ENCODE results near the gene UBE2G1. TPM values are rescaled to one million over a fixed set of nuclear protein-coding genes. Genes with fewer than 3 reads are reported as not detected.

Gene UBE2G1
- total RNA-seq, 2 donors from 2014 or later = 67.3 to 70.1 TPM

DNA sequence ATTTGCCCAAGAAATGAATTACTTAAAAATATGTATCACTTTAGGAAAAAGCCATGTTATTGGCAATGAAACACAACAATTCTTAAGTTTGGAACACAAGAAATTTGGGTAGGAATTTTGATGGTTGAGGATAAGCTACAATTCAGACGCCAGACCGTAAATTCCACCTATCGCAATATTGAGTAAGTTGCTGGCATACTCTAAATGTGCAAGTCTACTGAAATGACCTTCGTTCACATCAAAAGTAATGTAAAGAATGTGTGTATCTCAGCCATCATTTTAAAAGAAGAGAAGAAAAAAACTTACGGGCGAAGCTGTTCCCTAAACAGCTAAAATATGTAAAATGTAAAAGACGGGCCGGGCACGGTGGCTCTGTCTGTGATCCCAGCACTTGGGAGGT lies 33.4 kb downstream of the UBE2G1 start:
- H3K4me1 ChIP-seq = no peaks in the 10 kb centered on the region
- intact Hi-C loops (cut with DNase I) = no loop called here
- H3K4me3 ChIP-seq = no peak overlapping the region
- no peak for DNase-seq
- H3K9me3 ChIP-seq = no peaks in the 10 kb centered on the region
- H3K27me3 ChIP-seq = no peaks in the 10 kb centered on the region
- no peak overlapping the region for H3K27ac ChIP-seq
- TF ChIP-seq, protein P1, sequence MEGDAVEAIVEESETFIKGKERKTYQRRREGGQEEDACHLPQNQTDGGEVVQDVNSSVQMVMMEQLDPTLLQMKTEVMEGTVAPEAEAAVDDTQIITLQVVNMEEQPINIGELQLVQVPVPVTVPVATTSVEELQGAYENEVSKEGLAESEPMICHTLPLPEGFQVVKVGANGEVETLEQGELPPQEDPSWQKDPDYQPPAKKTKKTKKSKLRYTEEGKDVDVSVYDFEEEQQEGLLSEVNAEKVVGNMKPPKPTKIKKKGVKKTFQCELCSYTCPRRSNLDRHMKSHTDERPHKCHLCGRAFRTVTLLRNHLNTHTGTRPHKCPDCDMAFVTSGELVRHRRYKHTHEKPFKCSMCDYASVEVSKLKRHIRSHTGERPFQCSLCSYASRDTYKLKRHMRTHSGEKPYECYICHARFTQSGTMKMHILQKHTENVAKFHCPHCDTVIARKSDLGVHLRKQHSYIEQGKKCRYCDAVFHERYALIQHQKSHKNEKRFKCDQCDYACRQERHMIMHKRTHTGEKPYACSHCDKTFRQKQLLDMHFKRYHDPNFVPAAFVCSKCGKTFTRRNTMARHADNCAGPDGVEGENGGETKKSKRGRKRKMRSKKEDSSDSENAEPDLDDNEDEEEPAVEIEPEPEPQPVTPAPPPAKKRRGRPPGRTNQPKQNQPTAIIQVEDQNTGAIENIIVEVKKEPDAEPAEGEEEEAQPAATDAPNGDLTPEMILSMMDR (IDR thresholded peaks at IDR 0.05) = no peak
- H3K9ac ChIP-seq (ENCODE audit: low read depth in 2 of 2, low read length in 2 of 2) = no peak overlapping the region
- H3K36me3 ChIP-seq = no peaks in the 10 kb centered on the region

DNA sequence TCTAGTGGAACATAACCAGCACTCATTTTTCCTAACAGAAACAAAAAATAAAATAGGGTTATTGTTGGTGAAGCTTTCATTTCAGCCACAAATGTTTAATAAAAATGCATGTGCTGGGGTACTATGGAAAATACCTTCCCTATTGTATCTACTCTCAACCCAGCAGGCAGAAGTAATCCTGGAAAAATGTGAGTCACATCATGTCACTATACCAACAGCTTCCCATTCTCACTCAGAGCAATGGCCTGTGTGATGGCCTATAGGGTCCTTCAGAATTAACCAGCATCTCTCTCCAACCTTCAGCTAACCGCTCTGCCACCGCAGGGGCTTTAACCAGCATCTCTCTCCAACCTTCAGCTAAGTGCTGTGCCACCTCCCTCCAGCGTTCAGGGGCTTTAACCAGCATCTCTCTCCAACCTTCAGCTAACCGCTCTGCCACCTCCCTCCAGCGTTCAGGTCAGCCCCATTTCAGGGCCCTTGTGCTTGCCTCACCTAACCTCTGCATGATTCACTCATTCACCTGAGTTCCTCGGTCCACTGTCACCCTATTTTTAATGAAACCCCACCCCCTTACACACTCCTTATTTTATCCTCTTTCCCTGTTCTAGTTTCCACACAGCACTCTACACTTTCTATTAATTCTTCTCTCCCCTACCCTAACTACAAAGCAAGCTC lies 34.0 kb downstream of the UBE2G1 start:
- H3K27ac ChIP-seq = no peak overlapping the region
- no peak overlapping the region for H3K4me3 ChIP-seq
- DNase-seq = no peak
- H3K36me3 ChIP-seq = no peaks in the 10 kb centered on the region
- no peaks in the 10 kb centered on the region for H3K9me3 ChIP-seq
- TF ChIP-seq, protein P1 (IDR thresholded peaks at IDR 0.05) = no peak
- intact Hi-C loops (cut with DNase I) = no loop called here
- no peaks in the 10 kb centered on the region for H3K27me3 ChIP-seq
- no peaks in the 10 kb centered on the region for H3K4me1 ChIP-seq
- no peak overlapping the region for H3K9ac ChIP-seq (ENCODE audit: low read depth in 2 of 2, low read length in 2 of 2)

DNA sequence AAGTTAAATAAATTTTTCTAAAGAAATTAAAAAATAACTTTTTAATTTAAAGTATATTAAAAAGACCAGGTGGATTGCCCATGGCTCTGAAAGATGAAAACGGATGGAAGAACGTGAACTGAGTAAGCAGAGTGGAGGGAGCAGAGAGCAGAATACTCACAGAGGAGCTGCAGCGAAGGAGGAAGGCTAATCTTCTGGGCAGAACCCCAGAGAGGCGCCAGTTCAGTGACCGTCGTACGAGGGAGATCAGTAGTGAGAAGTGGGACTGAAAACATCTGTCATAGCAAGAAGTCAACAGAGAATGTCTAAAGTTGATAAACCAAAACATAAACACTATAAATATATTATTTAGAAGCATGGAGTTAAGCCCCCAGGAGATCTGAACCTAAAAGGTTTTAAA lies 34.9 kb downstream of the UBE2G1 start:
- intact Hi-C loops (cut with DNase I) = no loop called here
- no peak overlapping the region for H3K4me3 ChIP-seq
- H3K27me3 ChIP-seq = no peaks in the 10 kb centered on the region
- TF ChIP-seq, protein P1 (IDR thresholded peaks at IDR 0.05) = no peak
- H3K9me3 ChIP-seq = no peaks in the 10 kb centered on the region
- no peaks in the 10 kb centered on the region for H3K4me1 ChIP-seq
- H3K36me3 ChIP-seq = no peaks in the 10 kb centered on the region
- no peak overlapping the region for H3K9ac ChIP-seq (ENCODE audit: low read depth in 2 of 2, low read length in 2 of 2)
- no peak overlapping the region for H3K27ac ChIP-seq
- DNase-seq = no peak

DNA sequence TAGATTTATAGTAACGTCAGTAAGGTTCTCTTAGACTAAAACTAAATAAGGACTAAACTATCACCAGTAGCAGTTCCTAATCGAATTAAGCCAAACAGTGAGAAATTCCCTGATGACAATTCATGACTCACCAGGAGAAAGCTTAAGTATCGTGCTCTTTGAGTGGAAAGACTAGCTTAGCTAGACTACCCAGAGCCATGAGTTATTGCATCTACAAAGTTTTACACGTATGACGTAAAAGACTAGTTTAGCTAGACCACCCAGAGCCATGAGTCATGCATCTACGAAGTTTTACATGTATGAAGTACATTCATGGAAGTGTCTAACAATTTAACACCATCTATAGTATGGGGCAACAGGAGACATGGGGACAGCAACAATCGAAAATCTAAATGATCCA lies 36.6 kb downstream of the UBE2G1 start:
- TF ChIP-seq, protein P1 (IDR thresholded peaks at IDR 0.05) = no peak
- H3K36me3 ChIP-seq = no peaks in the 10 kb centered on the region
- intact Hi-C loops (cut with DNase I) = no loop called here
- H3K9me3 ChIP-seq = no peaks in the 10 kb centered on the region
- no peak overlapping the region for H3K4me3 ChIP-seq
- H3K4me1 ChIP-seq = no peaks in the 10 kb centered on the region
- no peak overlapping the region for H3K9ac ChIP-seq (ENCODE audit: low read depth in 2 of 2, low read length in 2 of 2)
- no peak for DNase-seq
- no peaks in the 10 kb centered on the region for H3K27me3 ChIP-seq
- no peak overlapping the region for H3K27ac ChIP-seq

DNA sequence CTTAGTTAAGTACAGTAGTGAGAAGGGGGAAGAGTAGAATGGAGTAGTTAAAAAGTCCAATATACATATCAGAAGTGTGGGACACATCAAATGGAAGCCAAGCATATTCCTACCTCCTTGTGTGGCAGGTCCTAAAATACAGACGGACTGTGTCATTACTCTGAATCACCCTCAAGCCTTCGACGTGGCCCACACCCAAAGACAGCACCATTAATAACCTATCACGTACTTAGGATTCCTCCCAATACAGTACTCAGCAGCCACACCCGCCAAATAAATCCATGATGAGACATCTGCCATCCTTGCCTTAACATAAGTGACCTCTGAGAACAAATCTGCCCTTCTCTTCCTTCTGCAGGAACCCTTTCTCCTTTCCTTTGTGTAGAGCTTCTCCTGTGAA lies 38.9 kb downstream of the UBE2G1 start:
- TF ChIP-seq, protein P1 (IDR thresholded peaks at IDR 0.05) = no peak
- Histone ChIP-seq H3K4me1 (no peaks in the 10 kb centered on the region), H3K4me3 (no peak overlapping the region), H3K36me3 (no peaks in the 10 kb centered on the region), H3K27ac (no peak overlapping the region), H3K27me3 (no peaks in the 10 kb centered on the region), H3K9ac (ENCODE audit: low read depth in 2 of 2, low read length in 2 of 2) (no peak overlapping the region), H3K9me3 (no peaks in the 10 kb centered on the region)
- intact Hi-C loops (cut with DNase I) = no loop called here
- DNase-seq = no peak
